B cell (primary cell): ENCODE measurements around the gene DSCAML1. TPM values are rescaled to one million over a fixed set of nuclear protein-coding genes. Genes with fewer than 3 reads are reported as not detected.

ENCODE experiments used
- ATAC-seq: fragments of 200-7000 bp; cut with Tn5 transposase; one replicate; pipeline ENCODE4 v1.10.0; 2021; ENCODE audit warnings: low read depth, mild to moderate bottlenecking, moderate number of reproducible peaks, moderate library complexity
- CTCF ChIA-PET: fragments of 350-600 bp; sonication (Branson Sonifier 250); formaldehyde crosslinking; loops from one replicate; lab custom pipeline; 2021; ENCODE audit warnings: antibody characterized with exemption, inconsistent platforms; lab: Charles Lee
- POLR2A ChIA-PET: fragments of 350-600 bp; sonication (Branson Sonifier 250); formaldehyde crosslinking; loops from one replicate; lab custom pipeline; 2021; ENCODE audit warnings: antibody characterized with exemption; lab: Charles Lee
- DNase-seq: peaks from one replicate; pipeline ENCODE4 v3.0.0; 2013
- H2AFZ ChIP-seq: 2 replicates; pipeline ENCODE4 v1.6.1; 2012; ENCODE audit warnings: mild to moderate bottlenecking, low read depth, low read length; ENCODE audit not compliant: insufficient read depth, poor library complexity, severe bottlenecking
- H3K27ac ChIP-seq, 2 donors: 1 replicate in 1 of 2; 2 replicates in 1 of 2; pipeline ENCODE4 v1.5.1; 2012 to 2013; ENCODE audit warnings: low read length in 2 of 2, mild to moderate bottlenecking in 2 of 2, moderate library complexity in 1 of 2
- H3K27me3 ChIP-seq, 4 experiments: fragments of 200-600 bp in 1 of 4; sonication (generic) in 1 of 4; replicated peaks in 1 of 4; 1 replicate in 2 of 4; 2 replicates in 2 of 4; pipeline versions ENCODE4 v1.6.1 to v1.7.0; 2013 to 2016; ENCODE audit warnings: low read length in 3 of 4, mild to moderate bottlenecking in 2 of 4, mixed read lengths in 1 of 4, moderate library complexity in 1 of 4; ENCODE audit not compliant: insufficient read depth in 4 of 4, control insufficient read depth in 3 of 4; ENCODE audit errors: control extremely low read depth in 1 of 4
- H3K36me3 ChIP-seq, 2 experiments: replicated peaks in 1 of 2; 1 replicate in 1 of 2; 2 replicates in 1 of 2; pipeline versions ENCODE4 v1.6.1 to v1.7.1; 2013; ENCODE audit warnings: low read length in 1 of 2; ENCODE audit not compliant: insufficient read depth in 2 of 2, control insufficient read depth in 1 of 2; ENCODE audit errors: control extremely low read depth in 1 of 2, extremely low read depth in 1 of 2
- H3K4me1 ChIP-seq, 2 donors: fragments of 200-600 bp in 1 of 2; sonication (generic) in 1 of 2; 1 replicate in 1 of 2; 2 replicates in 1 of 2; pipeline versions ENCODE4 v1.5.1 to v1.6.1; 2013 to 2017; ENCODE audit warnings: low read length in 2 of 2; ENCODE audit not compliant: control insufficient read depth in 2 of 2, insufficient read depth in 2 of 2
- H3K4me2 ChIP-seq: replicated peaks from 2 replicates; pipeline ENCODE3; 2012; ENCODE audit warnings: mild to moderate bottlenecking, low read depth, low read length; ENCODE audit not compliant: poor library complexity, severe bottlenecking
- H3K4me3 ChIP-seq, 5 experiments: fragments of 200-600 bp in 1 of 5; sonication (generic) in 1 of 5; 1 replicate in 3 of 5; 2 replicates in 2 of 5; pipeline versions ENCODE4 v1.5.1 to v1.7.0; 2011 to 2016; ENCODE audit warnings: low read length in 4 of 5, mild to moderate bottlenecking in 4 of 5, low read depth in 2 of 5, control low read depth in 1 of 5, moderate library complexity in 1 of 5; ENCODE audit not compliant: insufficient read depth in 1 of 5; ENCODE audit errors: control extremely low read depth in 1 of 5, extremely low read depth in 1 of 5
- H3K79me2 ChIP-seq: fragments of 200-600 bp; sonication (generic); one replicate; pipeline ENCODE4 v1.6.0; 2016; ENCODE audit warnings: low read length; ENCODE audit not compliant: control insufficient read depth, insufficient read depth
- H3K9ac ChIP-seq: fragments of 200-600 bp; sonication (generic); 2 replicates; pipeline ENCODE4 v1.6.1; 2017; ENCODE audit warnings: mild to moderate bottlenecking, low read length, moderate library complexity
- H3K9me3 ChIP-seq, 3 donors: one replicate each; pipeline versions ENCODE4 v1.6.1 to v1.7.1; 2013; ENCODE audit warnings: low read length in 2 of 3; ENCODE audit not compliant: control insufficient read depth in 2 of 3, insufficient read depth in 1 of 3; ENCODE audit errors: control extremely low read depth in 1 of 3
- H4K20me1 ChIP-seq: 2 replicates; pipeline ENCODE4 v1.6.0; 2012; ENCODE audit warnings: mild to moderate bottlenecking, low read length; ENCODE audit not compliant: insufficient read depth, control insufficient read depth, poor library complexity, severe bottlenecking
- H3K27ac Mint-ChIP-seq: one replicate; pipeline ENCODE4 v1.8.0; 2021; ENCODE audit warnings: mixed read lengths
- H3K27me3 Mint-ChIP-seq: one replicate; pipeline ENCODE4 v1.8.0; 2021; ENCODE audit warnings: mixed read lengths
- H3K4me1 Mint-ChIP-seq: one replicate; pipeline ENCODE4 v1.8.0; 2021; ENCODE audit warnings: mixed read lengths
- H3K4me3 Mint-ChIP-seq: one replicate; pipeline ENCODE4 v1.8.0; 2021; ENCODE audit warnings: mixed read lengths
- H3K9me3 Mint-ChIP-seq: one replicate; pipeline ENCODE4 v1.8.0; 2022; ENCODE audit warnings: mixed read lengths; ENCODE audit not compliant: insufficient read depth
- EZH2 ChIP-seq: IDR thresholded peaks from 2 replicates; pipeline ENCODE4 v1.6.1; 2012; ENCODE audit warnings: borderline replicate concordance, low read depth, mild to moderate bottlenecking, moderate library complexity, low read length; ENCODE audit not compliant: insufficient read depth, poor library complexity, severe bottlenecking
- WGBS: methylation state at CpG from one replicate; pipeline ENCODE4 v1.1.5; 2013; ENCODE audit warnings: missing lambda C conversion rate; ENCODE audit not compliant: insufficient coverage; 5-methylcytosine and 5-hydroxymethylcytosine counted together
- intact Hi-C: fragments of 100-400 bp; cut with micrococcal nuclease; formaldehyde crosslinking; loops from one replicate; pipeline ENCODE4 v1.10.0; 2022
- polyA plus RNA-seq: library from polyadenylated mRNA; depleted of rRNA; stranded (reverse); fragments of >200 nt; gene quantifications from 2 replicates; pipeline ENCODE4 v1.2.3, GENCODE V29; 2012
- total RNA-seq, 2 donors: library from RNA; stranded (reverse); fragments of 120-200 nt in 1 of 2; gene quantifications; 1 replicate in 1 of 2; 2 replicates in 1 of 2; pipeline versions ENCODE4 v1.2.3 to v1.2.4, GENCODE V29; 2013 to 2022
- TF ChIP-seq, protein P1 (sequence below): fragments of 200-600 bp; IDR thresholded peaks from one replicate; pipeline ENCODE4 v1.8.0; 2022; ENCODE audit warnings: antibody characterized with exemption, mild to moderate bottlenecking

DSCAML1 gene
- total and polyA plus RNA-seq, 2 donors (not counting 1 experiment from before 2014, with no cell fraction given): 1.2 to 6.2 TPM

DNA sequence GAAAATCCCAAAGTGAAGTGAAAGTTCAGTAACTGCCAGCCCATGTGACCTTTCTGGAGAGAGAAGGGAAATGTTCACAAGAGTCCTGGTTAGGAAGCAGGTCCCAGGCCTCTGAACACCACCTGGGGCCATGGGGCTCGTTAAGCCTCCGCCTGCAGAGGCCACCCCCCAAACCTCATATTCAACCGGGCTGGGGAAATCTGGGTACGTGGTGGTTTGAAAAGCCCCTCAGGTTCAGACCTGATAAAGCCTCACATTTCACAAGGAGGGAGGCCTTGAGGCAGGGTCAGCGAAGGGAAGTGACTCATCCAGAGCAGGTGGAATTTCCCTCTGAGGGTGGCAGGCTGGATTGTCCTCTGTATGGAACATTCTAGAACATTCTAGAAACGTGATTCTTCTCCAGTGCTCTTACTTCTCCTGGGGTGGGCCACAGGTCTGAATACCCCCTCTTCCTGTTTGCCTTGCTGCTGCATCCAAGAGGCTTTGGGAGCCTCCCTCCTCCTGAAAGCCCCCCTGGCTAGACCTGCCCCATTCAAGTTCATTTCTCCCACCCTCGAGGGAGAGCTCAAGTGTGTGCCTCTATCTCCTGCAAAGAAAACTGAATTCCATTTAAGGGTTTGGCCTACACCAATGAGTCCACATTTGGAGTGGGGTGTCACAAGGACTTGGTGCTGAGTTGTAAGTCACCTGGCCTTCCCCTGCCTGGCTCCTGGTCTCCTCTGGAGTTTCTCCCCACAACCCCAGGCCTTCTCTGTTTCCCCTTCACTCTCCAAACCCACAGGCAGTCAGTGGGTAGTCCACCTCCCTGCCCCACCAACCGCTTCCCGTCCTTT lies 21.2 kb upstream of the DSCAML1 start:
- H3K4me3 ChIP-seq: peak overlapping the region in 1 of 5 experiments; percentile 62
- peaks cover 48 to 61% of the 10 kb centered on the region in 2 donors for H3K4me1 ChIP-seq
- ChIA-PET POLR2A (interaction anchor here (0.8 to 3.6 kb wide), 4 partner anchors 10 to 235 kb away, joined by 3 to 19 read pairs (median 4); no protein-coding TSS in a partner anchor), CTCF (interaction anchor here (0.6 to 15.4 kb wide), 23 partner anchors 9 to 427 kb away, joined by 3 to 462 read pairs (median 6); partner anchors contain the start of gene IL10RA)
- no peak overlapping the region for H3K27ac ChIP-seq
- Mint-ChIP-seq H3K27ac (peak overlapping the region; percentile 93), H3K27me3 (peaks cover 10% of the 10 kb centered on the region), H3K9me3 (no peaks in the 10 kb centered on the region), H3K4me3 (peak overlapping the region; percentile 89), H3K4me1 (peaks cover 57% of the 10 kb centered on the region)
- H2AFZ ChIP-seq: no peak overlapping the region
- H3K4me2 ChIP-seq: peak overlapping the region; percentile 98
- TF ChIP-seq EZH2: no peak
- TF ChIP-seq, protein P1, sequence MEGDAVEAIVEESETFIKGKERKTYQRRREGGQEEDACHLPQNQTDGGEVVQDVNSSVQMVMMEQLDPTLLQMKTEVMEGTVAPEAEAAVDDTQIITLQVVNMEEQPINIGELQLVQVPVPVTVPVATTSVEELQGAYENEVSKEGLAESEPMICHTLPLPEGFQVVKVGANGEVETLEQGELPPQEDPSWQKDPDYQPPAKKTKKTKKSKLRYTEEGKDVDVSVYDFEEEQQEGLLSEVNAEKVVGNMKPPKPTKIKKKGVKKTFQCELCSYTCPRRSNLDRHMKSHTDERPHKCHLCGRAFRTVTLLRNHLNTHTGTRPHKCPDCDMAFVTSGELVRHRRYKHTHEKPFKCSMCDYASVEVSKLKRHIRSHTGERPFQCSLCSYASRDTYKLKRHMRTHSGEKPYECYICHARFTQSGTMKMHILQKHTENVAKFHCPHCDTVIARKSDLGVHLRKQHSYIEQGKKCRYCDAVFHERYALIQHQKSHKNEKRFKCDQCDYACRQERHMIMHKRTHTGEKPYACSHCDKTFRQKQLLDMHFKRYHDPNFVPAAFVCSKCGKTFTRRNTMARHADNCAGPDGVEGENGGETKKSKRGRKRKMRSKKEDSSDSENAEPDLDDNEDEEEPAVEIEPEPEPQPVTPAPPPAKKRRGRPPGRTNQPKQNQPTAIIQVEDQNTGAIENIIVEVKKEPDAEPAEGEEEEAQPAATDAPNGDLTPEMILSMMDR: peak; percentile 61
- no peaks in the 10 kb centered on the region for H4K20me1 ChIP-seq
- intact Hi-C loops: loop anchor here (5.0 kb wide), 3 partner anchors 491 to 619 kb away; partner anchors contain the start of genes CEP164, KMT2A, PCSK7 and RNF214
- no peak overlapping the region for H3K9ac ChIP-seq
- H3K9me3 ChIP-seq: no peaks in the 10 kb centered on the region
- peaks cover 11% of the 10 kb centered on the region for H3K79me2 ChIP-seq
- WGBS: 8% methylated on average over 1 of the region's 9 CpGs
- ATAC-seq (peak; percentile 0), DNase-seq (no peak)
- peaks cover 0 to 16% (median 4%) of the 10 kb centered on the region in 4 experiments for H3K27me3 ChIP-seq
- no peaks in the 10 kb centered on the region for H3K36me3 ChIP-seq
